GM12872 (cell line): ENCODE measurements around the gene NCOR2.

Experiments
- CTCF ChIP-seq: IDR thresholded peaks from 3 replicates; pipeline ENCODE4 v1.5.1; 2011; ENCODE audit warnings: low read depth, mild to moderate bottlenecking, low read length, moderate library complexity; ENCODE audit not compliant: insufficient read depth

The NCOR2 gene

DNA sequence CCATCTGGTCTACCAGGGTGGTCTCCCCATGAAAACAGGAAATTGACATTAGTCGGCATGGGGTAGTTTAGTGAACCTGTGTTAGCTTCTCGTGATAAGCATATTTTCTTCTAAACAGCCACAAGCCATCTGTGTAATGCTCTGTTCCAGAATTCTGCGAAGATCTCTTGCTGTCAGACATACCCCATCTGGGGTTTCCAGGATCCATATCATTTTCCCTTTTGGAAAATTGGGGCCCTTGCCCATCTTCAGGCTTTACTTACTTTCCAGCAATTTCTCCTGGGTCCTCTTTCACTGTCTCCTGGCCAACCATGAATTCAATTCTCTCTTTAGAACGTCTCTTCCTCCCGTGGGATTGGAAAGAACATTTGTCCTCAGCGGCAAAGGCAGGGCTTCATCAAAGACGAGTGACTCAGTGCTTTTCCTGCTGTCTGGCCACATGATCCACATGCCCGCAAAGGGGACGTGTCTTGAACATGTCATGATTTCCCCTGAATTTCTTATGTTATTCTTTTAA lies 21.4 kb upstream of the NCOR2 start:
- TF ChIP-seq CTCF, result no peak

DNA sequence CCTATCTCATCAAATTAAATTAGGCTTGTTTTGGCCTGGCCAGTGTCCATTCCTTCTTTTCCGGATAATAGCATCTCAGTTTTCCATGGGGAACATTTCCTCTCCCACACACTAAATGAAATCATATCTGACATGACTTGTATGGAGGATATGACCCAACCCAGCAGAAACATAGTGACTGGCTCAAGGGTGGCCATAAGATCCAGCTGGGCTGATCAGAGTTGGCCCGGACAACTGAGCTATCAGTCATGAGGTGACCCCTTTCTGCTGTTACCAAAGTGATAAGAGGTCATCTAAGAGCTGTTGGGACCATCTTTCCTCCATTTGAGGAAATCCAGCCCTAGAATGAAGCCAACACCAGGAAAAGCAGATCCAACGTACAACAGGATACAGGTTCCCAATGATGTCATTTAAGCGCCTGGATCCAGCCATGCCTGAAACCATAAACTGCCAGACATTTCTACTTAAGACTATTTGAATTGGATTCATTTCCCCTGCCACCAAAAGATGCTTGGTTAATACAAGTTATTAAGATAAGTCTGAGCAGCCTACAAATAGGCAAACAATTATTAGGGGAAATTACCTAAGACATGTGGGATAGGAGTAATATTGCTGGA lies 20.7 kb upstream of the NCOR2 start:
- no peak for TF ChIP-seq CTCF

DNA sequence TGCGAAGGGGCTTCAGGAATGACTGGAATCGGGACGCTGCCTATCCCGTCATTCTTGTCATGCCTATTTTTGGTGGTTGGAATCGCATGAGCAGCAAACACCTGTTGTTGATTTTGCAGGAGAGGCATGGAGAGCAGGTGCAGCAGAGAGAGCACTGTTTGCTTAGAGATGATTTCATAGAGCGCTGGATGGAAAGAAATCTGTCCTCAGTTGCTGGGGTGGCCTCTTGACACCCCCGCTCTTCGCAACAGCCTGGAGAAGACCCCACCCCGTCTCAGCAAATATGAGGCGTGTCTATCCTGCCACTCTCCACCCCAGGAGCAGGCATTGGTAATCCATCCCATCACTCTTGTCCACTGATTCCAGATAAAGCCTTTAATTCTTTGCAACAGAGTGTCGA lies 19.3 kb upstream of the NCOR2 start:
- TF ChIP-seq CTCF, result no peak

DNA sequence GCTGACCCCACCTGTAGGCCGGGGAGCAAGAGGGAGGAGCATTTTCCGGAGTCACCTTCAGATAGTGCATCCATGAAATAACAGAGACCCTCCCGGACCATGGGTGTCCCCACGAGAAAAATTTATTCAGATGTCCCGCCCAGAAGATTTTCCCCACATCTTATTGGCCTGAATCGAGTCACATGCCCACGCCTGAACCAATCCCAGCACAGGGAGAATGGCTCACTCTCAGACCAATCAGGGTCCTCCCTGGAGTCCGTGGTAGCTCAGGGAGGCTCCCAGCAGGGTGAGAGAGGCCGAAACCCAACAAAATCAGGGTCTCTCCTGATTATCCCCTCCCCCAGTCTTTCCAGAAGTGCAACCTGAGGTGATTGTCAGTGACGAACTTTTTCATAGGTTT lies 16.4 kb upstream of the NCOR2 start:
- no peak for TF ChIP-seq CTCF

- TF ChIP-seq CTCF, result no peak
Measured at GRCh38 chr12:124582108-124582424, 14.7 kb upstream of the NCOR2 start.

GRCh38 chr12:124581307-124582107 lies 14.1 kb upstream of the NCOR2 start:
- TF ChIP-seq CTCF, result no peak

GRCh38 chr12:124579921-124580517 lies 12.6 kb upstream of the NCOR2 start:
- no peak for TF ChIP-seq CTCF
